KOPT-K1 (cell line): Measurements from ENCODE around the gene ANAPC1.
"Not testable (repeated sequence)": the region's sequence is repeated elsewhere in the genome, so short reads cannot be mapped to it uniquely, and the experiment has no call there.

ENCODE experiments used
- H3K27ac ChIP-seq: fragments of 200-600 bp; sonication (generic); 2 replicates; pipeline ENCODE4 v1.5.1; 2016; ENCODE audit warnings: antibody characterized with exemption, mild to moderate bottlenecking, low read depth, low read length; ENCODE audit not compliant: poor library complexity, severe bottlenecking
- H3K36me3 ChIP-seq: fragments of 200-600 bp; sonication (generic); 2 replicates; pipeline ENCODE4 v1.5.1; 2017; ENCODE audit warnings: antibody characterized with exemption, mild to moderate bottlenecking, low read length, moderate library complexity; ENCODE audit not compliant: insufficient read depth
- H3K9me3 ChIP-seq: fragments of 200-600 bp; sonication (generic); 2 replicates; pipeline ENCODE4 v1.5.1; 2017; ENCODE audit warnings: antibody characterized with exemption, low read length, mild to moderate bottlenecking; ENCODE audit not compliant: insufficient read depth, poor library complexity, severe bottlenecking

The ANAPC1 gene

GRCh38 chr2:111872806-111873205 lies 11.2 kb downstream of the ANAPC1 start:
- H3K36me3 ChIP-seq = peaks cover 87% of the 10 kb centered on the region
- H3K9me3 ChIP-seq, H3K27ac ChIP-seq: not testable (repeated sequence)

- H3K36me3 ChIP-seq = peaks cover 64% of the 10 kb centered on the region
- not testable (repeated sequence) for H3K9me3 ChIP-seq, H3K27ac ChIP-seq
These were observed 18.9 kb downstream of the ANAPC1 start for GRCh38 chr2:111865124-111865523.

GRCh38 chr2:111860005-111860404 lies 24.0 kb downstream of the ANAPC1 start:
- not testable (repeated sequence) for H3K27ac ChIP-seq, H3K9me3 ChIP-seq
- H3K36me3 ChIP-seq = peaks cover 62% of the 10 kb centered on the region

- H3K9me3 ChIP-seq, H3K27ac ChIP-seq: not testable (repeated sequence)
- H3K36me3 ChIP-seq = peaks cover 86% of the 10 kb centered on the region
These were observed 31.4 kb downstream of the ANAPC1 start for GRCh38 chr2:111852544-111852943.

- H3K9me3 ChIP-seq, H3K27ac ChIP-seq: not testable (repeated sequence)
- H3K36me3 ChIP-seq = peaks cover 83% of the 10 kb centered on the region
These were observed 33.3 kb downstream of the ANAPC1 start for GRCh38 chr2:111850646-111851045.

GRCh38 chr2:111839625-111840282 lies 44.2 kb downstream of the ANAPC1 start:
- H3K36me3 ChIP-seq = peaks cover 63% of the 10 kb centered on the region
- H3K27ac ChIP-seq, H3K9me3 ChIP-seq: not testable (repeated sequence)

- H3K9me3 ChIP-seq, H3K27ac ChIP-seq: not testable (repeated sequence)
- peaks cover 67% of the 10 kb centered on the region for H3K36me3 ChIP-seq
These were observed 45.0 kb downstream of the ANAPC1 start for GRCh38 chr2:111838992-111839391.

- peaks cover 80% of the 10 kb centered on the region for H3K36me3 ChIP-seq
- H3K27ac ChIP-seq, H3K9me3 ChIP-seq: not testable (repeated sequence)
These were observed 49.8 kb downstream of the ANAPC1 start for GRCh38 chr2:111834221-111834620.

GRCh38 chr2:111830479-111830878 lies 53.5 kb downstream of the ANAPC1 start:
- H3K27ac ChIP-seq, H3K9me3 ChIP-seq: not testable (repeated sequence)
- peaks cover 79% of the 10 kb centered on the region for H3K36me3 ChIP-seq

- not testable (repeated sequence) for H3K9me3 ChIP-seq, H3K27ac ChIP-seq
- H3K36me3 ChIP-seq = peaks cover 80% of the 10 kb centered on the region
These were observed 55.7 kb downstream of the ANAPC1 start for GRCh38 chr2:111828217-111828766.

- not testable (repeated sequence) for H3K36me3 ChIP-seq, H3K9me3 ChIP-seq, H3K27ac ChIP-seq
These were observed 70.9 kb downstream of the ANAPC1 start for GRCh38 chr2:111812970-111813622.

- H3K27ac ChIP-seq, H3K36me3 ChIP-seq, H3K9me3 ChIP-seq: not testable (repeated sequence)
These were observed 93.4 kb downstream of the ANAPC1 start for GRCh38 chr2:111790633-111791032.

- peaks cover 14% of the 10 kb centered on the region for H3K36me3 ChIP-seq
- not testable (repeated sequence) for H3K27ac ChIP-seq, H3K9me3 ChIP-seq
These were observed 99.9 kb downstream of the ANAPC1 start for GRCh38 chr2:111784081-111784480.

GRCh38 chr2:111782195-111782594 lies 101.8 kb downstream of the ANAPC1 start:
- H3K9me3 ChIP-seq, H3K27ac ChIP-seq: not testable (repeated sequence)
- peaks cover 15% of the 10 kb centered on the region for H3K36me3 ChIP-seq

- H3K9me3 ChIP-seq, H3K27ac ChIP-seq: not testable (repeated sequence)
- H3K36me3 ChIP-seq = peaks cover 17% of the 10 kb centered on the region
These were observed 102.4 kb downstream of the ANAPC1 start for GRCh38 chr2:111781443-111782094.
